HepG2 (cell line): ENCODE data around the gene WDR59. TPM values are rescaled to one million over a fixed set of nuclear protein-coding genes. Genes with fewer than 3 reads are reported as not detected.

ENCODE experiments used
- ARNT ChIP-seq: fragments of 450-650 bp; IDR thresholded peaks from 2 replicates; pipeline ENCODE4 v1.6.1; 2017
- ATRX ChIP-seq: sonication (generic); formaldehyde crosslinking; IDR thresholded peaks from 2 replicates; pipeline ENCODE4 v1.4.0; 2020; ENCODE audit warnings: missing genetic modification reagents, borderline replicate concordance
- FIP1L1 ChIP-seq: fragments of 200-400 bp; formaldehyde crosslinking; IDR thresholded peaks from 2 replicates; pipeline ENCODE4 v1.6.1; 2018; ENCODE audit warnings: low read depth, mild to moderate bottlenecking, low read length, moderate library complexity, borderline replicate concordance; ENCODE audit not compliant: insufficient read depth
- GLI4 ChIP-seq: sonication (generic); formaldehyde crosslinking; IDR thresholded peaks from 2 replicates; pipeline ENCODE4 v1.5.1; 2020; ENCODE audit warnings: missing genetic modification reagents, mild to moderate bottlenecking, moderate library complexity, borderline replicate concordance
- GPN1 ChIP-seq: sonication (generic); formaldehyde crosslinking; IDR thresholded peaks from 2 replicates; pipeline ENCODE4 v1.5.1; 2020; ENCODE audit warnings: missing genetic modification reagents, borderline replicate concordance
- HNRNPK ChIP-seq: fragments of 200-400 bp; formaldehyde crosslinking; IDR thresholded peaks from 2 replicates; pipeline ENCODE4 v1.6.1; 2018; ENCODE audit warnings: low read length, low read depth, moderate library complexity, mild to moderate bottlenecking; ENCODE audit not compliant: poor library complexity, severe bottlenecking
- KDM1A ChIP-seq: IDR thresholded peaks from 2 replicates; pipeline ENCODE4 v1.6.1; 2016; ENCODE audit warnings: missing compliant biosample characterization
- KDM2A ChIP-seq: sonication (generic); formaldehyde crosslinking; IDR thresholded peaks from 2 replicates; pipeline ENCODE4 v1.4.0; 2020; ENCODE audit warnings: low read depth, missing genetic modification reagents, borderline replicate concordance
- MTF2 ChIP-seq: sonication (generic); formaldehyde crosslinking; IDR thresholded peaks from 2 replicates; pipeline ENCODE4 v1.5.0; 2020; ENCODE audit warnings: missing genetic modification reagents, borderline replicate concordance
- PLSCR1 ChIP-seq: sonication (generic); formaldehyde crosslinking; IDR thresholded peaks from 2 replicates; pipeline ENCODE4 v1.5.0; 2020; ENCODE audit warnings: missing genetic modification reagents, mild to moderate bottlenecking, borderline replicate concordance
- PRDM4 ChIP-seq: sonication (generic); formaldehyde crosslinking; IDR thresholded peaks from 2 replicates; pipeline ENCODE4 v1.9.0; 2021; ENCODE audit warnings: missing genetic modification reagents, borderline replicate concordance
- SKI ChIP-seq: fragments of 450-650 bp; IDR thresholded peaks from one replicate; pipeline ENCODE4 v1.6.1; 2018; ENCODE audit warnings: mild to moderate bottlenecking; ENCODE audit not compliant: partially characterized antibody
- ZBTB49 ChIP-seq: sonication (generic); formaldehyde crosslinking; IDR thresholded peaks from 2 replicates; pipeline ENCODE4 v1.4.0; 2020; ENCODE audit warnings: missing genetic modification reagents, borderline replicate concordance
- ZMAT3 ChIP-seq: sonication (generic); formaldehyde crosslinking; conservative IDR thresholded peaks from 2 replicates; pipeline ENCODE4 v1.7.0; 2021; ENCODE audit warnings: missing genetic modification reagents
- ZNF577 ChIP-seq: sonication (generic); formaldehyde crosslinking; IDR thresholded peaks from 2 replicates; pipeline ENCODE4 v1.4.0; 2020; ENCODE audit warnings: mild to moderate bottlenecking, low read depth, missing genetic modification reagents, borderline replicate concordance
- ZSCAN21 ChIP-seq: sonication (generic); formaldehyde crosslinking; IDR thresholded peaks from 2 replicates; pipeline ENCODE4 v1.8.0; 2022; ENCODE audit warnings: mild to moderate bottlenecking, missing genetic modification reagents, moderate library complexity, borderline replicate concordance
- polyA plus RNA-seq, 8 experiments: library from polyadenylated mRNA; depleted of rRNA in 3 of 8; stranded (reverse) in 7 of 8; unstranded in 1 of 8; fragments of >200 nt; fragmentation: Illumina TruSeq in 4 of 8; extraction: Trizol in 4 of 8; gene quantifications; 2 replicates each; pipeline versions ENCODE4 v1.2.1 to v1.2.3, GENCODE V29; 2011 to 2016; ENCODE audit warnings: low read depth in 4 of 8, missing spikeins in 1 of 8, mixed read lengths in 1 of 8; ENCODE audit not compliant: insufficient read depth in 1 of 8
- total RNA-seq, 5 experiments: library from RNA; depleted of rRNA; stranded (reverse); fragments of >200 nt; fragmentation: Illumina TruSeq; extraction: Trizol; gene quantifications; 2 replicates each; pipeline ENCODE4 v1.2.3, GENCODE V29; 2016; ENCODE audit warnings: low read depth in 1 of 5
- TF ChIP-seq, protein P1 (sequence below): sonication (generic); formaldehyde crosslinking; IDR thresholded peaks from 2 replicates; pipeline ENCODE4 v1.9.0; 2021; ENCODE audit warnings: missing genetic modification reagents, mild to moderate bottlenecking, borderline replicate concordance

Gene WDR59
- total and polyA plus RNA-seq, 2 of the 13 experiments (the other 11 are each of a cell fraction or from before 2014, with no cell fraction given): 65.2 to 306 TPM

- TF ChIP-seq FIP1L1: 0 out of 2 replicates have a peak, but pooled peaks have one; percentile 29
- TF ChIP-seq ZMAT3 (CRISPR knock-in tag): no peak; the same call in 1 of the 2 replicates
- TF ChIP-seq GLI4 (CRISPR knock-in tag): no peak
- TF ChIP-seq ZBTB49 (CRISPR knock-in tag): no peak
- TF ChIP-seq ATRX: no peak
- TF ChIP-seq ZSCAN21 (CRISPR knock-in tag): no peak
- no peak for TF ChIP-seq HNRNPK
- TF ChIP-seq SKI: peak; percentile 24
- no peak for TF ChIP-seq GPN1 (CRISPR knock-in tag)
- TF ChIP-seq, protein P1, sequence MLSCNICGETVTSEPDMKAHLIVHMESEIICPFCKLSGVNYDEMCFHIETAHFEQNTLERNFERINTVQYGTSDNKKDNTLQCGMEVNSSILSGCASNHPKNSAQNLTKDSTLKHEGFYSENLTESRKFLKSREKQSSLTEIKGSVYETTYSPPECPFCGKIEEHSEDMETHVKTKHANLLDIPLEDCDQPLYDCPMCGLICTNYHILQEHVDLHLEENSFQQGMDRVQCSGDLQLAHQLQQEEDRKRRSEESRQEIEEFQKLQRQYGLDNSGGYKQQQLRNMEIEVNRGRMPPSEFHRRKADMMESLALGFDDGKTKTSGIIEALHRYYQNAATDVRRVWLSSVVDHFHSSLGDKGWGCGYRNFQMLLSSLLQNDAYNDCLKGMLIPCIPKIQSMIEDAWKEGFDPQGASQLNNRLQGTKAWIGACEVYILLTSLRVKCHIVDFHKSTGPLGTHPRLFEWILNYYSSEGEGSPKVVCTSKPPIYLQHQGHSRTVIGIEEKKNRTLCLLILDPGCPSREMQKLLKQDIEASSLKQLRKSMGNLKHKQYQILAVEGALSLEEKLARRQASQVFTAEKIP (CRISPR knock-in tag): no peak
- TF ChIP-seq ZNF577: no peak
- no peak; the same call in 1 of the 2 replicates for TF ChIP-seq KDM1A (CRISPR knock-in tag)
- TF ChIP-seq ARNT: no peak
- no peak; the same call in 1 of the 2 replicates for TF ChIP-seq PLSCR1 (CRISPR knock-in tag)
- no peak for TF ChIP-seq MTF2 (CRISPR knock-in tag)
- 0 out of 2 replicates have a peak, but pooled peaks have one; percentile 13 for TF ChIP-seq KDM2A (CRISPR knock-in tag)
- TF ChIP-seq PRDM4 (CRISPR knock-in tag): 0 out of 2 replicates have a peak, but pooled peaks have one; percentile 34
These were observed 6.9 kb upstream of the WDR59 start (continued) for GRCh38 chr16:74991593-74992403.
